ENCODE measurements around the gene ALPL. TPM values are rescaled to one million over a fixed set of nuclear protein-coding genes. Genes with fewer than 3 reads are reported as not detected.

Gene ALPL
- total RNA-seq, 1 donor from 2014 or later: 13.1 TPM

GRCh38 chr1:21621051-21621450 is 111.8 kb downstream of the ALPL start:
- intact Hi-C loops (cut with micrococcal nuclease): no loop called here
- DNase-seq (no peak), ATAC-seq (no peak)

GRCh38 chr1:21621761-21622436 is 112.7 kb downstream of the ALPL start:
- no peak for ATAC-seq
- DNase-seq: no peak
- intact Hi-C loops (cut with micrococcal nuclease): no loop called here

- DNase-seq (peak; percentile 68), ATAC-seq (peak; percentile 64)
- intact Hi-C loops (cut with micrococcal nuclease): no loop called here
Measured at GRCh38 chr1:21622466-21623315, 113.5 kb downstream of the ALPL start.

DNA sequence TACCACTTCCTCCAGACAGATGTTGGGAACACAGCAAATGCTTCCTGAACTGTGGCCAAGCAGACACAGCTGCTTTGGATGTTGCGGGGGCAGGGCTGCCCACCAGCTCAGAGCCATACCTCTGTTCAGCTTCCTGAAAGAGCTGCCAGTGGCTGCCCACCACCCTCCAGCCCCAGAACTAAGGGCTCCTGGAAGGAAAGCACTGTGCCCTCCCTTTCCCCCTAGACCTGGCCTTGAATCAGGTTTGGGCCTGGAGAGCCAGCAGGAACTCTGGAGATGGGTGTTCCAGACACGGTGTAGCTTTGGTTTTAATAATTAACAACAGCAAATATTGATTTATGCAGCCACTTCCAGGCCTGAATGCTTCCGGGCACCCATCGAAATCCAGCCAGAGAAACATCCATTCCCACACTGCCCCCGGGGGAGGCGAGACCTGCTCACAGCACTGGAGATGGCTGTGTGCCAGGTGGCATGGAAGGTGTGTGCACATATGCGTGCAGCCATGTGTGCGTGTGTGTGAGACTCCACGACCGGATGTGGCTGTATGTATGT is 114.3 kb downstream of the ALPL start:
- intact Hi-C loops (cut with micrococcal nuclease): no loop called here
- DNase-seq (no peak), ATAC-seq (no peak)

DNA sequence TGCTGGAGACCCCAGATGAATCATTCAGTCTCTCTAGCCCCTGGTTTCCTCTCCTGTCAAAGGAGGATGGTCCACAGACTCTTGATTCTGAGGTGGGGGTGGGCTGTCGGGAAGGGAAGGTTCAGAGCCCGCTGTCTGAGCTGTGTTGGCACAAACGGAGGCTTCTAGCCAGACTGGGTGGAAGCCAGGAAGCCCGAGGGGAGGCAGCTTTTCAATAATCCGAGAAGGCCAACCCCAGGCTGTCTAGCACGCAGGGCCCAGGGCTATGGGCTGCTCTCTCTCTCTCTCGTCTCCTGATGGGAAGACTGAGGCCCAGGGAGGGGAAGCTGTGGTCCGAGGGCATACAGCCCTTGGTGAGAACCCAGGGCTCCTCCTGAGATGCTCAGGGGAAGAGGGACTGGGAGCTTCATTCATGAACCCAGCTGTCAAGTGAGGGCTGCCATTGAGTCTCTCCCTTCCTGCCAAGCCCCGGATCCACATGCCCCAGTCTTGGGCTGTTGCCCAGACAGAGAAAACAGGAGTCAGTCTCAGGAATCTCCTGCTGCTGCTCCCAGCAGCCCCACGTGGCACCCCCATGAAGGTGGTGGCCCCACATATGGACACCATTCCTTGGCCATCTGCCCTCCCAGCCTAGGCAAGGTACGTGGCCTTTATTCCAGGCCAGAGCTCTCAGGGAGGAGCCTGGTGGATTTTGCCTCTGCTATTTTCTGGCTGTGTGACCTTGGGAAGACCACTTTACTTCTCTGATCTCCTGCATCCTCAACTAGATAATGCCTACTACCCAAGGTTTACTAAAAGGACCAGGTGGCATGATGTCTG is 115.6 kb downstream of the ALPL start:
- intact Hi-C loops (cut with micrococcal nuclease): no loop called here
- DNase-seq: peak; percentile 44
- peak; percentile 44 for ATAC-seq

- no peak for ATAC-seq
- DNase-seq: no peak
- intact Hi-C loops (cut with micrococcal nuclease): no loop called here
Measured at GRCh38 chr1:21625390-21626190, 116.4 kb downstream of the ALPL start.

DNA sequence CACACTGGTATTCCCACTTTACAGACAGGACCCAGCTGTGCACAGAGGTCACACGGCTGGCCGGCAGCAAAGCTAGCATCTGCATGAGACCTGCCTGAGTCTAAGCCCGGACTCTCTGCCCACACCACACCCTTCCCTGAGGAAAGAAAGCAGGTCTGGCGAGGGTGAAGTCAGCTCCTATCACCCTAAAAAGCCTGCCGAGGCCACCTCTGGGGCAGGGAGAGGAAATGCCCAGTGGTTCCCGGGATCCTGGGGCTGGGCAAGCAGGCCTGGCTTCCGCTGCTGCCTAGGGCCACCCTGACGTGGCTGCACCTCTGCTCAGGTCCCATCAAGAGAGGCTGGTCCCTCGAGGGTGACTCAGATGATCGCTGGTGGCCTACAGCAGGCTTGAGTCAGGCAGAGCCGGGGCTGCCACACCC is 117.7 kb downstream of the ALPL start:
- ATAC-seq (no peak), DNase-seq (no peak)
- intact Hi-C loops (cut with micrococcal nuclease): no loop called here

Other genes with a start within 250 kb of the ALPL start
- gene ECE1, start 219.0 kb upstream of the ALPL start, total RNA-seq: 43.3 TPM
- gene NBPF3, start 69.3 kb upstream of the ALPL start, total RNA-seq: 4.2 TPM
- 3.4 TPM for gene RAP1GAP, start 159.9 kb downstream of the ALPL start, total RNA-seq